HG02610 (cell line): ENCODE results near the gene CREM.

Source experiments
- ATAC-seq: cut with Tn5 transposase; IDR thresholded peaks from one replicate; pipeline ENCODE4 v1.9.1; 2021; ENCODE audit warnings: mild to moderate bottlenecking, moderate library complexity; ENCODE audit not compliant: unreplicated experiment

The CREM gene

GRCh38 chr10:35133586-35133985, 6.9 kb downstream of the CREM start:
- ATAC-seq = no peak

GRCh38 chr10:35135861-35136260, 9.2 kb downstream of the CREM start:
- no peak for ATAC-seq

- peak; percentile 57 for ATAC-seq
Measured at GRCh38 chr10:35136263-35136815, 9.7 kb downstream of the CREM start.

- no peak for ATAC-seq
Measured at GRCh38 chr10:35140126-35140525, 13.5 kb downstream of the CREM start.

- ATAC-seq = no peak
Measured at GRCh38 chr10:35140727-35141126, 14.1 kb downstream of the CREM start.

GRCh38 chr10:35150308-35150707, 23.7 kb downstream of the CREM start:
- no peak for ATAC-seq

GRCh38 chr10:35152992-35153391, 26.3 kb downstream of the CREM start:
- no peak for ATAC-seq

GRCh38 chr10:35153716-35154115, 27.1 kb downstream of the CREM start:
- no peak for ATAC-seq

GRCh38 chr10:35160743-35161142, 34.1 kb downstream of the CREM start:
- no peak for ATAC-seq

GRCh38 chr10:35161906-35162305, 35.3 kb downstream of the CREM start:
- no peak for ATAC-seq

- ATAC-seq = no peak
Measured at GRCh38 chr10:35165136-35165535, 38.5 kb downstream of the CREM start.

GRCh38 chr10:35165811-35166210, 39.2 kb downstream of the CREM start:
- ATAC-seq = no peak

- no peak for ATAC-seq
Measured at GRCh38 chr10:35166607-35167006, 40.0 kb downstream of the CREM start.

GRCh38 chr10:35167342-35167741, 40.7 kb downstream of the CREM start:
- ATAC-seq = no peak

GRCh38 chr10:35172146-35172545, 45.5 kb downstream of the CREM start:
- no peak for ATAC-seq

GRCh38 chr10:35172574-35172973, 45.9 kb downstream of the CREM start:
- ATAC-seq = no peak

GRCh38 chr10:35178331-35178730, 51.7 kb downstream of the CREM start:
- no peak for ATAC-seq

GRCh38 chr10:35182631-35183510, 56.2 kb downstream of the CREM start:
- no peak for ATAC-seq

GRCh38 chr10:35184527-35185171, 58.0 kb downstream of the CREM start:
- ATAC-seq = no peak

- ATAC-seq = peak; percentile 83
Measured at GRCh38 chr10:35185260-35186034, 58.8 kb downstream of the CREM start.

- no peak for ATAC-seq
Measured at GRCh38 chr10:35188954-35189353, 62.3 kb downstream of the CREM start.
